GM23338 (cell line): ENCODE results near the gene TFDP1.

Source experiments
- CREB1 ChIP-seq: fragments of 250-450 bp; sonication (Bioruptor Pico); IDR thresholded peaks from 2 replicates; pipeline ENCODE4 v1.5.0; 2020; ENCODE audit warnings: low read depth, mild to moderate bottlenecking, moderate library complexity
- CTCF ChIP-seq, 2 experiments: fragments of 200-600 bp in 1 of 2; sonication (generic) in 1 of 2; conservative IDR thresholded peaks; 2 replicates each; pipeline versions ENCODE4 v1.5.1 to v1.6.1; 2016 to 2017; ENCODE audit warnings: antibody characterized with exemption in 2 of 2, low read depth in 2 of 2, mild to moderate bottlenecking in 2 of 2, moderate library complexity in 1 of 2
- EZH2 ChIP-seq: fragments of 200-600 bp; sonication (generic); IDR thresholded peaks from one replicate; pipeline ENCODE4 v1.8.0; 2017; ENCODE audit warnings: antibody characterized with exemption, mild to moderate bottlenecking, low read depth; ENCODE audit not compliant: unreplicated experiment
- EZH2phosphoT487 ChIP-seq: fragments of 200-600 bp; sonication (generic); IDR thresholded peaks from one replicate; pipeline ENCODE4 v1.8.1; 2018; ENCODE audit warnings: antibody characterized with exemption; ENCODE audit not compliant: unreplicated experiment
- JUNB ChIP-seq: IDR thresholded peaks from one replicate; pipeline ENCODE4 v1.6.1; 2016; ENCODE audit warnings: antibody characterized with exemption; ENCODE audit not compliant: unreplicated experiment
- NANOG ChIP-seq: IDR thresholded peaks from 2 replicates; pipeline ENCODE4 v1.6.1; 2016; ENCODE audit warnings: antibody characterized with exemption, borderline replicate concordance
- POLR2AphosphoS5 ChIP-seq: IDR thresholded peaks from 2 replicates; pipeline ENCODE4 v1.6.1; 2016; ENCODE audit warnings: antibody characterized with exemption, low read depth
- REST ChIP-seq: IDR thresholded peaks from one replicate; pipeline ENCODE4 v1.6.1; 2018; ENCODE audit warnings: antibody characterized with exemption; ENCODE audit not compliant: unreplicated experiment
- STAT1 ChIP-seq: IDR thresholded peaks from one replicate; pipeline ENCODE4 v1.6.1; 2016; ENCODE audit warnings: antibody characterized with exemption; ENCODE audit not compliant: unreplicated experiment
- ZNF114 ChIP-seq: fragments of 250-450 bp; sonication (Bioruptor Pico); IDR thresholded peaks from 2 replicates; pipeline ENCODE4 v1.5.0; 2020; ENCODE audit warnings: mild to moderate bottlenecking, moderate library complexity
- ZNF331 ChIP-seq: fragments of 250-450 bp; sonication (Bioruptor Pico); IDR thresholded peaks from 2 replicates; pipeline ENCODE4 v1.5.0; 2020; ENCODE audit warnings: low read depth, mild to moderate bottlenecking, moderate library complexity

GRCh38 chr13:113589961-113590339 lies 5.4 kb downstream of the TFDP1 start:
- TF ChIP-seq CTCF (conservative IDR thresholded peaks at IDR 0.05; ENCODE audit: low read depth in 2 of 2): no peak
- no peak for TF ChIP-seq EZH2
- no peak for TF ChIP-seq POLR2AphosphoS5
- TF ChIP-seq NANOG: no peak
- no peak for TF ChIP-seq CREB1 (CRISPR knock-in tag)
- TF ChIP-seq EZH2phosphoT487: no peak
- TF ChIP-seq REST: no peak
- TF ChIP-seq STAT1: no peak
- TF ChIP-seq ZNF331 (CRISPR knock-in tag): no peak
- TF ChIP-seq JUNB: no peak
- TF ChIP-seq ZNF114: no peak
